Progenitor cell of endocrine pancreas (in vitro differentiated cells): ENCODE measurements around the gene IPO8. TPM values are rescaled to one million over a fixed set of nuclear protein-coding genes. Genes with fewer than 3 reads are reported as not detected.

Experiments used
- DNase-seq: peaks from one replicate; pipeline ENCODE4 v3.0.0; 2021; ENCODE audit warnings: low spot score; ENCODE audit not compliant: unreplicated experiment
- H3K27ac Mint-ChIP-seq: 2 replicates; pipeline ENCODE4 v1.8.0; 2021; ENCODE audit warnings: mild to moderate bottlenecking, moderate library complexity, mixed read lengths
- H3K27me3 Mint-ChIP-seq: 2 replicates; pipeline ENCODE4 v1.8.0; 2021; ENCODE audit warnings: mixed read lengths
- H3K36me3 Mint-ChIP-seq: 2 replicates; pipeline ENCODE4 v1.8.0; 2022; ENCODE audit warnings: mixed read lengths; ENCODE audit not compliant: insufficient read depth
- H3K4me1 Mint-ChIP-seq: 2 replicates; pipeline ENCODE4 v1.8.0; 2021; ENCODE audit warnings: low read depth, mixed read lengths
- H3K4me3 Mint-ChIP-seq: 2 replicates; pipeline ENCODE4 v1.8.0; 2021; ENCODE audit warnings: low read depth, mild to moderate bottlenecking, moderate library complexity, mixed read lengths
- H3K9me3 Mint-ChIP-seq: 2 replicates; pipeline ENCODE4 v1.8.0; 2021; ENCODE audit warnings: low read depth, mixed read lengths
- CTCF ChIP-seq: fragments of 200-600 bp; sonication (generic); IDR thresholded peaks from one replicate; pipeline ENCODE4 v1.5.0; 2021; ENCODE audit warnings: antibody characterized with exemption, mild to moderate bottlenecking; ENCODE audit not compliant: unreplicated experiment
- total RNA-seq: library from RNA; stranded (reverse); gene quantifications from 2 replicates; pipeline ENCODE4 v1.2.1, GENCODE V29; 2021

IPO8 gene
- total RNA-seq, 1 donor from 2014 or later, result 93.3 TPM

DNA sequence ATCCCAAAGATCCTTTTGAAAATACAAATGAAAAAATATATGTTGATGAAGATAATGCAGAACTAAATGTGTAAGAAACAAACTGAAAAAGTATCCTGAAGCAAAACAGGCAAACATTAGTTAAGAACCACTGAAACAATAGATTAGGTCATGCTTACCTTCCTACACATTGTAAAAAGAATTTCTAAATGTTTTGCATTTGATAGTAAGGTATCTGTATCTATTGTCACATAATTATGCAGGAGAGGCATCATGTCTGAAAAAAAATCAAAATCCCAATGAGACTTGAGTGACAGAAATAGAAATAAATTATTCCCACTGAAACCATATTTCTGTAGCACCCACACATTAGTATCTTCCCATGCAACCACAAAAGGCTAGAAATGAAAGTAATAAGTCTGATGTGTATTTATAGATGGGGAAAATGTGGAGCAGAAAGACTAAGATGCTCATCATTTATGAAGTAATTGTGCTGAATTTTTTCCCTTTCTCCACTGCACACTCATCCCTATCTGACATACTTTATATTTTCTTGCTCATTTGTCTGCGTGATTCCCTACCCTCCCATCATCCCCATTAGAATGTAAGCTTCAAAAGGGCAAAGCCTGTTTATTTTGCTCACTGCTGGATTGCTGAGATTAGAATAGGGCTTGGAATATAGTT is 43.5 kb downstream of the IPO8 start:
- Mint-ChIP-seq H3K36me3 (peaks cover 5% of the 10 kb centered on the region), H3K4me3 (no peak overlapping the region), H3K27me3 (no peaks in the 10 kb centered on the region), H3K4me1 (peaks cover under 1% of the 10 kb centered on the region), H3K9me3 (no peaks in the 10 kb centered on the region), H3K27ac (no peak overlapping the region)
- no peak for DNase-seq
- TF ChIP-seq CTCF, result no peak

DNA sequence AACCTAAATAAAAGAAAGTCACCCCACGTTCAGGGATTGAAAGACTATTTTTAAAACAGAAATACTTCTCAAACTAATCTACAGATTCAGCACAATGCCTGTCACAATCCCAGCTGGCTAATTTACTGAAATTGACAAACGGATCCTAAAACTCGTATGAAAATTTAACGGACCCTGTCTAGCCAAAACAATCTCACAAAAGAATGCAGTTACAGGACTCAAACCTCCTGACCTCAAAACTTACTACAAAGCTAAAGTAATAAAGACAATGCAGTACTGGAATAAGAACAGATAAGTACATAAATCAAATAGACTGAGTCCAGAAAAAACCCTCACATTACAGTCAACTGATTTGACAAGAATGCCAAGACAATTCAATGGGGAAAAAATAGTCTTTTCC is 48.8 kb downstream of the IPO8 start:
- peaks cover 6% of the 10 kb centered on the region for H3K9me3 Mint-ChIP-seq
- H3K36me3 Mint-ChIP-seq, result peaks cover 24% of the 10 kb centered on the region
- no peak for TF ChIP-seq CTCF
- DNase-seq, result no peak
- H3K27ac Mint-ChIP-seq, result no peak overlapping the region
- no peaks in the 10 kb centered on the region for H3K27me3 Mint-ChIP-seq
- no peak overlapping the region for H3K4me3 Mint-ChIP-seq
- H3K4me1 Mint-ChIP-seq, result peaks cover 12% of the 10 kb centered on the region

DNA sequence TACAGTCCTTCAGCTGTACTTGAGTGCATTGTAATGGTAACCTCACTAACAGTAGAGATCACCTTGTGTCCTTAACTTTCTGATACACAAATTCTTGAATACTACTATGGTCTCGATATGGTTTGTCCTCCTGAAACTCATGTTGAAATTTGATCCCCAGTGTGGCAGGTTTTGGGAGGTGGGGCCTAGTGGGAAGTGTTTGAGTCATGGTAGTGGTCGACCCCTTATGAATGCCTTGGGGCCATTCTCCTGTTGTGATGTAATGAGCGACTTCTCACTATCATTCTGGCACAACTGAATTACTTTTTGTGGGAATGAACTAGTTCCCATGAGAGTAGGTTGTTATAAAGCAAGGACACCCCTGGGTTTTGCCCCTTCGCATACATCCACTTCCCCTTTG is 52.3 kb downstream of the IPO8 start:
- peaks cover 28% of the 10 kb centered on the region for H3K36me3 Mint-ChIP-seq
- TF ChIP-seq CTCF, result no peak

DNA sequence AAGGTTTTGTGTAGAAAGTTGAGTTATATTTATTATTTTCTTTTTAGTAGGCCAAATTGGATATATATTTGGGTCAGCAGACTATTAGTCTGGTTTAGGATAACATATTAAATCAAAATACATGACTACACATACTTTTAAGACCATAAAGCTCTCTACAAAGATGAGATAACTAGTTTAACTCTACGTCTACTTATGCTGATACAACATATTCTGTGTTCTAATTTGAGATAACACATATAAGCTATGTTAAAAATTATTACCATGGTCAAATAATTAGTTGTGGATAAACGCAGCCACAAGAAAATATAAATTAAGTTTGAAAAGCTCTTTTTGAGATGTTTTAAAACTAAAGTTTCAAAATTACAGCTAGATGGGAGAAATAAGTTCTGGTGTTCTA is 55.3 kb downstream of the IPO8 start:
- TF ChIP-seq CTCF, result no peak
- Mint-ChIP-seq H3K36me3 (peaks cover 22% of the 10 kb centered on the region), H3K27ac (no peak overlapping the region), H3K9me3 (peaks cover 3% of the 10 kb centered on the region), H3K27me3 (no peaks in the 10 kb centered on the region), H3K4me1 (peaks cover 3% of the 10 kb centered on the region), H3K4me3 (no peak overlapping the region)
- no peak for DNase-seq

More for the DNA sequence above, 52.3 kb downstream of the IPO8 start:
- H3K4me3 Mint-ChIP-seq, result no peak overlapping the region
- no peak overlapping the region for H3K27ac Mint-ChIP-seq
- H3K9me3 Mint-ChIP-seq, result peaks cover 6% of the 10 kb centered on the region
- DNase-seq, result no peak
- H3K27me3 Mint-ChIP-seq, result no peaks in the 10 kb centered on the region
- H3K4me1 Mint-ChIP-seq, result peaks cover 12% of the 10 kb centered on the region

GRCh38 chr12:30635385-30635784 is 60.3 kb downstream of the IPO8 start:
- Mint-ChIP-seq H3K4me1 (no peaks in the 10 kb centered on the region), H3K36me3 (peaks cover 31% of the 10 kb centered on the region), H3K27ac (no peak overlapping the region), H3K27me3 (no peaks in the 10 kb centered on the region), H3K9me3 (no peaks in the 10 kb centered on the region), H3K4me3 (no peak overlapping the region)
- no peak for TF ChIP-seq CTCF
- no peak for DNase-seq
